Skin epidermis (tissue), 12 donors: ENCODE results near the gene AGTRAP.

ENCODE experiments used
- H3K27ac ChIP-seq, 21 experiments: fragments of 200-600 bp; sonication (generic) in 11 of 21; one replicate each; pipeline ENCODE4 v1.5.0; 2020; ENCODE audit warnings: mild to moderate bottlenecking in 3 of 21, inconsistent platforms in 2 of 21, moderate library complexity in 2 of 21
- H3K4me3 ChIP-seq, 7 experiments: fragments of 200-600 bp; sonication (generic) in 2 of 7; one replicate each; pipeline ENCODE4 v1.5.0; 2020; ENCODE audit warnings: inconsistent platforms in 2 of 7, mild to moderate bottlenecking in 2 of 7, moderate library complexity in 1 of 7

AGTRAP gene

GRCh38 chr1:11729498-11730428 is 6.2 kb upstream of the AGTRAP start:
- Histone ChIP-seq H3K27ac (peak overlapping the region in 15 of 21 experiments; percentile 7 to 90 (median 74)), H3K4me3 (peak overlapping the region in 1 of 7 experiments; percentile 4)

- peak overlapping the region in 1 of 7 experiments; percentile 4 for H3K4me3 ChIP-seq
- peak overlapping the region in 20 of 21 experiments; percentile 40 to 90 (median 76) for H3K27ac ChIP-seq
Observed at GRCh38 chr1:11730429-11730891, 5.5 kb upstream of the AGTRAP start.

GRCh38 chr1:11731691-11732283 is 4.1 kb upstream of the AGTRAP start:
- Histone ChIP-seq H3K27ac (peak overlapping the region in 20 of 21 experiments; percentile 3 to 90 (median 78)), H3K4me3 (peak overlapping the region in 3 of 7 experiments; percentile 3 to 26 (median 24))

GRCh38 chr1:11733306-11733705 is 2.6 kb upstream of the AGTRAP start:
- Histone ChIP-seq H3K4me3 (no peak overlapping the region), H3K27ac (peak overlapping the region in 5 of 21 experiments; percentile 63 to 85 (median 76))

- H3K27ac ChIP-seq, result peak overlapping the region in 19 of 21 experiments; percentile 72 to 98 (median 94)
Observed at GRCh38 chr1:11735531-11735853, 444 bp upstream of the AGTRAP start.

GRCh38 chr1:11736746-11737639 is 1.1 kb downstream of the AGTRAP start:
- peak overlapping the region; percentile 57 to 86 (median 71) for H3K4me3 ChIP-seq
- peak overlapping the region; percentile 51 to 98 (median 94) for H3K27ac ChIP-seq

More at GRCh38 chr1:11735531-11735853, 444 bp upstream of the AGTRAP start:
- H3K4me3 ChIP-seq, result peak overlapping the region in 5 of 7 experiments; percentile 57 to 86 (median 71)

- Histone ChIP-seq H3K4me3 (no peak overlapping the region), H3K27ac (peak overlapping the region in 13 of 21 experiments; percentile 6 to 98 (median 94))
Observed at GRCh38 chr1:11738096-11738495, 2.2 kb downstream of the AGTRAP start.

GRCh38 chr1:11738783-11739182 is 2.8 kb downstream of the AGTRAP start:
- H3K4me3 ChIP-seq, result no peak overlapping the region
- H3K27ac ChIP-seq, result peak overlapping the region in 4 of 21 experiments; percentile 92 to 98 (median 96)

GRCh38 chr1:11740258-11741192 is 4.6 kb downstream of the AGTRAP start:
- no peak overlapping the region for H3K4me3 ChIP-seq
- H3K27ac ChIP-seq, result peak overlapping the region in 7 of 21 experiments; percentile 3 to 44 (median 27)

GRCh38 chr1:11741482-11741881 is 5.5 kb downstream of the AGTRAP start:
- H3K4me3 ChIP-seq, result no peak overlapping the region
- peak overlapping the region in 3 of 21 experiments; percentile 7 to 35 (median 34) for H3K27ac ChIP-seq

GRCh38 chr1:11741919-11742558 is 6.1 kb downstream of the AGTRAP start:
- Histone ChIP-seq H3K27ac (no peak overlapping the region), H3K4me3 (no peak overlapping the region)

GRCh38 chr1:11744287-11744686 is 8.4 kb downstream of the AGTRAP start:
- H3K4me3 ChIP-seq, result no peak overlapping the region
- no peak overlapping the region for H3K27ac ChIP-seq

GRCh38 chr1:11746092-11746491 is 10.2 kb downstream of the AGTRAP start:
- Histone ChIP-seq H3K27ac (no peak overlapping the region), H3K4me3 (no peak overlapping the region)

- peak overlapping the region in 1 of 21 experiments; percentile 0 for H3K27ac ChIP-seq
Observed at GRCh38 chr1:11746795-11747487, 11.0 kb downstream of the AGTRAP start.

GRCh38 chr1:11748294-11749202 is 12.6 kb downstream of the AGTRAP start:
- Histone ChIP-seq H3K27ac (peak overlapping the region in 4 of 21 experiments; percentile 16 to 51 (median 33)), H3K4me3 (no peak overlapping the region)

More at GRCh38 chr1:11746795-11747487, 11.0 kb downstream of the AGTRAP start:
- H3K4me3 ChIP-seq, result no peak overlapping the region

GRCh38 chr1:11749203-11749689 is 13.3 kb downstream of the AGTRAP start:
- Histone ChIP-seq H3K27ac (peak overlapping the region in 3 of 21 experiments; percentile 23 to 51 (median 43)), H3K4me3 (no peak overlapping the region)
